GF-D8 (cell line): ENCODE data around the gene ARHGAP26.
"Not testable (repeated sequence)": the region's sequence is repeated elsewhere in the genome, so short reads cannot be mapped to it uniquely, and the experiment has no call there.

Source experiments
- DNase-seq: peaks from one replicate; lab custom pipeline; 2025; lab: John Stamatoyannopoulos, UW

Gene ARHGAP26

DNA sequence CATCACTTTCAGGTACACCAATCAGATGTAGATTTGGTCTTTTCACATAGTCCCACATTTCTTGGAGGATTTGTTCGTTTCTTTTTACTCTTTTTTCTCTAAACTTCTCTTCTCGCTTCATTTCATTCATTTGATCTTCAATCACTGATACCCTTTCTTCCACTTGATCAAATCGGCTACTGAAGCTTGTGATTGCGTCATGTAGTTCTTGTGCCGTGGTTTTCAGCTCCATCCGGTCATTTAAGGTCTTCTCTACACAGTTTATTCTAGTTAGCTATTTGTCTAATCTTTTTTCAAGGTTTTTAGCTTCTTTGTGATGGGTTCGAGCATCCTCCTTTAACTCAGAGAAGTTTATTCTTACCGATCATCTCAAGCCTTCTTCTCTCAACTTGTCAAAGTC, 219.9 kb downstream of the ARHGAP26 start:
- not testable (repeated sequence) for DNase-seq

DNA sequence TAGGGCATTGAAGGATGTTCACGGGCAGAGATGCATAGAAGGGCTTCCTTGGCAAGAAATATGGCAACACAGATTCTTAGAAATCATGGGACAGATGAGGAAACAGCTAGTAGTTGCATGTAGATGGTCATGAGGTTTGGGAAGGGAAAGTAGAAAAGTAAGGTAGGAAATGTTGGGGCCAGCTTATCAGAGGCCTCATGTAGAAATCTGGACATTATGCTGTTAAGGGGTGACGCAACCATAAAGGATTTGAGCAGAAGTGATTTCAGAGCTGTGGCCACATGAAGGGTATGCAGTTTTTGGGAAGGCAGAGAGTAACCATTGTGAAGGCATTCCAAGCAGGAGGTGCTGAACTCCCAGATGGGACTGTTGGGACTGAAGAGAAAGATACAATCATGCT, 224.0 kb downstream of the ARHGAP26 start:
- DNase-seq = peak; percentile 70

DNA sequence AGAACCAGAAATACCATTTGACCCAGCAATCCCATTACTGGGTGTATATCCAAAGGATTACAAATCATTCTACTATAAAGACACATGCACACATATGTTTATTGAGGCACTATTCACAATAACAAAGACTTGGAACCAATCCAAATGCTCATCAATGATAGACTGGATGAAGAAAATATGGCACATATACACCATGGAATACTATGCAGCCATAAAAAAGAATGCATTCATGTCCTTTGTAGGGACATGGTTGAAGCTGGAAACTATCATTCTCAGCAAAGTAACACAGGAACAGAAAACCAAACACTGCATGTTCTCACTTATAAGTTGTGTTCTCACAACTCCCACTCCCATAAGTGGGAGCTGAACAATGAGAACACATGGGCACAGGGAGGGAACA, 225.4 kb downstream of the ARHGAP26 start:
- DNase-seq = not testable (repeated sequence)

DNA sequence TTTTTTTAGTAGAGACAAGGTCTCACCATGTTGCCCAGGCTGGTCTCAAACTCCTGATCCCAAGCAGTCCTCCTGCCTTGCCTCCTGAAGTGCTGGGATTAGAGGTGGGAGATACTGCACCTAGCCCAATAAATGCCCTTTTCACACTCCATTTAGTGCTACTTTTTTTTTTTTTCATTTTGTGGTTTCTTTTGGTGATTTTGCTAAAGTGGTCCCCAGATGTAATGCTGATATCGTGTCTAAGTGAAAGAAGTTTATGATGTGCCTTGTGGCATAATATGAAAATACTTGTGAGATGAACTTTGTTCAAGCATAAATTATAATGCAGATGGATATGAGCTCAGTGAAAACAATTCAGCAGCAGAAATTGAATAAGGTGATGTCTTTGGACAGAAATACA, 227.4 kb downstream of the ARHGAP26 start:
- no peak for DNase-seq

DNA sequence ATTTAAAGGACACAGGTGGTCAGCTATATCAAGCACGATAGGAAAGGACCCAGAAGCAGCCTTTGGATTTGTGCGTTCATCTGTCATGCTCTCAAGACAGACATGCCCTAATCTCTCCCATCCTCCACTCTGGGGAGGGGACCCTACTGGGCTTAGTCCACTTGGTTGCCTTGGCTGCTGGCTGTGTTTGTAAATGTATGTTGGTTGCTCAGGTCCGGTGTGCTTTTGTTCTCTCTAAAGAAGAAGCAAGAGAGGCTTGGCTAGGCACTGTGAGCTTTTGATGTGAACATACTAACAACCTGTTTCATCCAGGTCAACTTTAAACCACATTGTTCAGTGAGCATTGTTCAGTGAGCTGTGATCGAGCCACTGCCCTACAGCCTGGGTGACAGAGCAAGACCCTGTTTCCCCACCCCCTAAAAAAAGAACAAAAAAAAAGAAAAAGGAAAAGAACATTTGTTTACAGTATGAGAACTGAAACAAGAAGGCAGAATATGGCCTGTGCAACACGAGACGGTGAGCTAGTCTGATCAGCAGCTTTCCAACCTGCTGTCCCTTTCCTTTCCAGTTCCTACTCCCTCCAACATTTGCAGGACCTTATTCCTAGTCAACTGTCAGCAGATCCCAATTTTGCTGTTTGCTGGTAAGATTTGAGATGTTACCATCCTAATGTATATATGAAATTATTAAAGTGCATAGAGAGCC, 228.3 kb downstream of the ARHGAP26 start:
- DNase-seq = no peak

DNA sequence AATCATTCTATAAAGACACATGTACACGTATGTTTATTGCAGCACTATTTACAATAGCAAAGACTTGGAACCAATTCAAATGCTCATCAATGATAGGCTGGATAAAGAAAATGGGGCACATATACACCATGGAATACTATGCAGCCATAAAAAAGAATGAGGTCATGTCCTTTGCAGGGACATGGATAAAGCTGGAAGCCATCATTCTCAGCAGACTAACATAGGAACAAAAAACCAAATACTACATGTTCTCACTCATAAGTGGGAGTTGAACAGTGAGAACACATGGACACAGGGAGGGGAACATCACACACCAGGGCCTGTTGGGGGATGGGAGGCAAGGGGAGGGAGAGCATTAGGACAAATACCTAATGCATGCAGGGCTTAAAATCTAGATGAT, 230.4 kb downstream of the ARHGAP26 start:
- not testable (repeated sequence) for DNase-seq

DNA sequence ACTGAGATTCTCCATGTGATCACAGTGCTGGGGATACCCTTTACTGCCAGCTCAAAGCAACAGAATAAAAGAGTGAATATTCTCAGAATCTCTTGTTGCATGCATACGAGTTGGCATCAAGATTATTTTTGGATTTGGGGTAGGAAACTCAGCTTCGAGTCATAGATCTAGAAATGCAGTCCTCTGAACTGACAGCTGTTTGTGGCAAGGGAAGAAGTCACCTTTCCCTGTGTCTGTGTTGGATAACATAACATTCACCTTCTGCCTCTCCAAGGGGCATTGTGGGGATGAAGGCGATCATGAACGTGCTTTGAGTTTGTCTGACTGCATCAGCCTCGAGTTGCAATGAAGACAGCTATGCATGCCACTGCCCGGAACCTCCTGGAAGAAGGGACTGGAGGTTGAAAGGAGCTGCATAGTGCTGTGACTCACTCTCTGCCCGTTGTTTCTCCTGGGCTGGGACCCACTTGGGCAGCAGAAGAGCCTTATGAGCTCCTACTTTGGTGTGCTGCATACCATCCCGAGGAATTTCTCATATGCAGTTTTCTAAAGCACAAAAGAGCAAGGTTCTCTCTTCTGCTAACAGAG, 231.7 kb downstream of the ARHGAP26 start:
- no peak for DNase-seq

DNA sequence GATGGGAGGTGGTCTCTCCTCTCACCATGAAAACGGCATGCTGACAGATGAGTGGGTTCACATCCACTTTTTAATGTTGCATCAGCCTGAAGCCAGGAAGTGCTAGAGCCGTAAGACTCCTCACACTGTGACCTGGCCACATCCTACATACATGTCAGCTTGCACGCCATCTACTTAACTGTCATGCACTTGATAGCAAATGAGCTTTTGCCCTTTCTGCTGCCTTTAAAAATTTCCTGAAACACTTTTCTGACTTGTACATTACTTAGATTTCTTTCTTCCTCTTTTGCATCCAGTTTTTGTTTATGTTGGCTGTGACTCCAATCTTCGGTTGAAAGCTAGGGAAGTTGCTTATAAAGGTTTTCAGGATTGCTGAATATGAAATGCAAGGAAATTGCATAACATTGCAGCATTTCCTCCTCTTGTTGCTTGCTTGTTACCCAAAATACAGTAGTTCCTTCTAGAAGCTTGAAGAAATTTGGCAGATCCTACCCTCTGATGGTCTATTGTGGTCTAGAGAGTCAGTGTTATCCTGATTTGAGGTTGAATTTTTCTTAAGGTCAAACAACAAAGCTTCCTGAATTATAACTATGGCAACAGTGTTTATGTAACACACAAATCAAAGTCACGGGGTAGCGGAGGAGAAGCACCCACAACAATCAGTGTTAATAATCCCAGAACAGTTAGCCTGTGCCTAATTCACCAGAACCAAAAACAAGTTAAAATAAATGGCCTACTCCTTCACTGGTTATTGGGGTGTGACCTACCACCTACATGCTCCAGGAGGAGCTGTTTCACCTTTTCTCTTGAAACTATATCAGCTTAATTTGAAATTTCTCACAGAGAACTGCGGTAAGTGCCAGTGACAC, 232.5 kb downstream of the ARHGAP26 start:
- DNase-seq = peak; percentile 99

DNA sequence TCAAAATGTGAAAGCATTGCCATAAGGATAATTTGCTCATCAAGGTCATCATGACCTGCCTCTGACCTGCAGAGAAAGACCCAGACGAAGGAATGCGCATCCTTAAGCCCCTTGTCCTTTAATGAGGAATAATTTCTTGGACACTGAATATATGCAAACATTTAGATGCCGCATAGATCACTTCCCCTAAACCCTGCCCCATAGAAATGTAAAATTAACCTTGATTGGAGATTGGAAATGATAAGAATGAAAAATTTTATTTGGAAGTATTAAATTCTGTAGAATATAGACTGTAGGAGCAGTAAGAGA, 233.1 kb downstream of the ARHGAP26 start:
- DNase-seq = no peak

DNA sequence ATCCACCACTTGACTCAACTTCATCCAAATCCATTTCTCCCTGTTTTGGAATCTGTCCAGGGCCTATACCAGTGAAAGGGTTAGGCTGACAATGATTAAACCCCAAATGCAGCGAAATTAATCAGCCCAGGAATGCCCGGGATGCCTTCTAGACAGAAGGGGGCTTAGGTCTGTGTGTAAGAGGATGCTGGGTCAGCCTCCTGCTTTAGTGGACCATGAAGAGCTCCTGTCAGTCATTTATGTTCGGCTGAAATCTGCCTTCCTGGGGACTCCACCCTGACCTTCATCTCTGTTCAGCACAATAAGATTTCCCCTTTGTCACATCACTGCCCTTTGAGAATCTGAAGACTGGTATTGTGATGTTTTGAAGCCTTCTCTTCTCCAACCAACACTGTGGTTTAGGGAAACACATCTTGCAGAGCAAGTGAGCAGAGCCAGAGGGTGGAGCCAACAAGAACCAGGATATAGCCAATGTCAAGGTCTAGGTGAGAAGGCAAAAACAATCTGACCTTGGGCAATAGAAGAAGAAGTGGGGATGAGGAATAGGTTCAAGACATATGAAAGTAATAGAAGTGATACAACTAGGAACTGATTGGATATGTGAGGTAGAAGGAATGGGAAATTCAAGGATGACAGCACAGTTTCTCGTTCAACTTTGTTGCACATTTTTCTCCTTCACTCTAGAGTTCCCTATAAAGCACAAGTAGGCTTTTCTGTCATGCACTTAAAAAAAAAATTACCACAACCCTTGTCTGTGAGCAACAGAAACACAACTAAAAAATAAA, 234.4 kb downstream of the ARHGAP26 start:
- DNase-seq = no peak

DNA sequence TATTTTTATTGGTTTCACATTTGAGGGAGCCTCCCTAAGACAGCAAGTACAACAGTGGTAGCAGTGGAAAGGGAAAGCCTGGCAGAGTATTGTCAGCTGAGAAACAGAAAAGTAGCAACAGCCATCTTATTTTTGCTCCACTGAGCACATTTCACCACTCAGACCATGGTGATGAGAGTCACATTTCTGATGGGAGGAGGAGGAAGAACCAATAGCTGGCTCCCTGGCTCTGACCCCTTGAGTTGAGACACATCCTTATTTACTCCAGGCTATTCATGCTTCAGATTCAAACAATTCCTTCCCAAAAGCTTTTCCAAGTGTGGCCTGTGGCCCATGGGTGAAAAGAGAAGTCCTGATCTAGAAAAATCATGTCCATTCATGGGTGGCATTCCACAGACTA, 236.3 kb downstream of the ARHGAP26 start:
- DNase-seq = no peak

DNA sequence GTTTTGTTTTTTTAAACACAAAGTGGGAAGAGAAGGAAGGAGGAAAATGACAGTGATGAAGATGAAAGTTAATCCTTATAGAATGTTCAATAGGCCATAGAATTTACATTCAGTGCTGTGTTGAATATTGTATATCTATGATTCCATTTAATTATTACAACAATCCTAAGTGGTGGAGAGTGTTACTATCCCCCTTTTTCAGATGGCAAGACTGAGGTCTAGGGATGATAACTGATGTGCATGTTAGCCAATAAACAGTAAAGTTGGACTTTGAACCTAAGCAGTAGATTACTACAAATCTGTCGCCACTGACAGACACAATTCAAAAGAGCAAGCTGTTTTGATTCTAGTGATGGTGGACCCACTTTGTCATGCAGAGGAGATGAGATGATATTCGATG, 237.9 kb downstream of the ARHGAP26 start:
- DNase-seq = no peak

DNA sequence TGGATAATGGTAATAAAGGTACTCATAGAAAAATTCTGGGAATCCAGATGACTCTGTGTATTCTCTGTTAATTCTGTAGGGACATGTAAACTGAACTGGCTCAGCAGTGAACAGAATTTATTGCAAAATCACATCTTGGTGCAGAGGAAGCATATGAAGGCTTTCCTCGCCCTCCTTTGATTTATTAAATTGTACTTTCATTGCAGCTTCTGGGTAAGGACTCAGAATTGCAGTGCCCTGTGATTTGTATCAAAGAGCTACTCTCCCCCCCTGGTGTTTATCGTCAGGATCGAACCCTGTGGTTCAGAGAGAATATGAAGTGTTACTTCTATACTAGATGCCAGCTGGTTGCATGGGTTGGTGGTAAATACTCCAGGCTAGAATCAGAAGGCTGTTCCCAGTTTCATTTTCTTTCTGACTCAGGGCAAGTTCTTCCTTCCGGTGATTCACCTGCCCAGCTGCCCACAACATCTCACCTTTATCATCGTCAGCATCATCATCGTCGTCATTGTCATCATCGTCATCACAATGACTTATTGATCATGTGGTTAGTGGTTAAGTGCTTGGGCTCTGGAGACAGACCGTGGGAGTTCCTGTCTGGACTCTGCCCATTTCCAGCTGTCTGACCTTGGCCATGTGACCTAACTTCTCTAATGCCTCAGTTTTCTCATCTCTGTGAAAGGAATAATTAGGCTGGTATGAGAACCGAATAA, 238.8 kb downstream of the ARHGAP26 start:
- DNase-seq = no peak

DNA sequence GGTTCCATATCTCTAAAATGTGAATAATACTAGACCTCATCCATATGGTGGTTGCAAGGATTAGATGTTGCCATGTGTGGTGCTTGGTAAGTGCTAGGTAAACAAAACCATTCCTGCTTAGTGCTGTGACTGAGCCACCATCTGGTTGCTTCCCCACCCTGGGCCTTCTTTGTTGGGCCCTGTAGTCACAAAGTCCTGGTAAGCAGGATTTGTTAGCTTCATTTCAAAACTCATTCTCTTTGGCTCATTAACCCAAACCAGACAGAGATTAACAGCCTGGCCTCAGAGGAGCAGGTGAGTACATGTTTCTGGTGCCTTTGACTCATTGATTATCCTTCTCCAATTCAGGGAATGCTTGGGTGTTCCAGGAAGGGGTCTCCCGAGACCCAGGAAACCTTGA, 240.2 kb downstream of the ARHGAP26 start:
- DNase-seq = no peak

DNA sequence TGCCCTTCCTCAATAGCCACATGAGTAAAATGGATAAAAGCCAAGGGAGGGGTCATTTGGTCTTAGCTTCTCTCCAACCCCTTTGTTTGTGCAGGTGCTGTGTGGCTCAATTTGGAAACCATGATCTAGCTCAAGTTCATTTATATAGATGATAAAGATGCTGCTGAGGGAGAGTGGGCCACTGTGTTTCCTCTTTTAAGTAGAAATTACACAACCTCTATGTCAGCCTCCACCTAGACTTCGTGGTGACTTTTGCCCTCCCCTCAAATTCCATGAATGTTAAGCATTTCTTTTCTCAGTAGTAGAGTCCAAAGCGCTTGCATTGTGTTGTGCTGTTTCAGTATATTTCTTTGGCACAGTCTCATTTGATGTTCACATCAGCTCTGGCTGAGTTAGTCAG, 241.4 kb downstream of the ARHGAP26 start:
- peak; percentile 56 for DNase-seq

DNA sequence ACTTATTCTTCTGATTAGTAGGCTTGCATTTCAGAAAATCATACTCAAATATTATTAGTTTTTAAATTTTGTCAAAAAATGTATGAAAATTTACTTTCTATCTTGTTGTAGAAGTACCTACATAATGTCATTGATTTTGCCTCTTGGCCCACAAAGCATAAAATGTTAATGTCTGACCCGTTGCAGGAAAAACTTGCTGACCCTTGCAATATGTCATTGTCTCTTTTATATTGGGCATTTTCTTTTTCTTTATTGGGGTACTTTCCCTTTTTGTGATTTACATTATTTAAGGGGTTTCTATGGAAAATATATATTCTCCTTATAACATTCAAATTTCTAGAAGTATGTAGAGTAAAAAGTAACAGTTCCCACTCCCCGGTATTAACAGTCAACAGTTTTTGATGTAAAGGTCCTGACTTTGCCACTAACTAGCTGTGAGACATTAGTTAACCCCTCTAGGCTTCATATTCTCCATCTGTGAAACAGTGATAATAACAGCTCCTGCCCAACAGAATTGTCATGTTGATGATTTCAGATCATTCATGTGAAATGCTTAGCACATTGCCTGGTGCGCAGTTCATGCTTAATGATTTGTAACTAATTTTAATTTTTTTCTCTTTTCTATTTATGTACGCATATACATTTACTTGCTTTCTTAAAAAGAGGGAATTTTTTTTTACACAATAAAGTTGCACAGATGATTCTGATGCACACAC, 243.2 kb downstream of the ARHGAP26 start:
- no peak for DNase-seq

DNA sequence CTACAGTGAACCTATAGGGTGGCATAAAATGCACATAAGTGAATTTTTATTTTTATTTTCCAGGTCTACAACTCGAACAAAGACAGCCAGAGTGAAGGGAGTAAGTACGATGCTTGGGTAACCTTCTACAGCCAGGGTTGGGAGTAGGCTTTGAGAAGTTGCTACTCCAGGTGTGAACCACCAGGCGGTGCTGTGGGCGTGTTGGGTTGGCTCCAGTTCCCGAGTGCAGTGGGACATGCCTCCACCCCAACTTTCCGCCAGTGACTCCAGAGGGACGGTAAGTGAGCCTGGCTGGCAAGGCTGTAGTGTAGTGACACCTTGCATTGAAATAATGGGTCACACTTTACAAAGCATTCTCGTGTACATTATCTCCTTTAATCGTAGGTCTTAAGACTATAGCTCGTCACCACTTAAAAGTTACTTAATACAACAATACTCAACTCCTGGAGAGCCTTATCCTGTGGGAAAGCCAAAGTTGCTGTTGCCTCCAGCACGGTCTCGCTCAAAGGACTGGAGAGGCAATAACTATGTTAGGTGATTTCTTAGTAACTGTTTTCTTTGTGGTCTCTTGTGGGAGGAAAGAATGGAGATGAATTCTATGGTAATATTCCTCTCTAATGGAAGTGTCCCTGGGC, 244.0 kb downstream of the ARHGAP26 start:
- no peak for DNase-seq

DNA sequence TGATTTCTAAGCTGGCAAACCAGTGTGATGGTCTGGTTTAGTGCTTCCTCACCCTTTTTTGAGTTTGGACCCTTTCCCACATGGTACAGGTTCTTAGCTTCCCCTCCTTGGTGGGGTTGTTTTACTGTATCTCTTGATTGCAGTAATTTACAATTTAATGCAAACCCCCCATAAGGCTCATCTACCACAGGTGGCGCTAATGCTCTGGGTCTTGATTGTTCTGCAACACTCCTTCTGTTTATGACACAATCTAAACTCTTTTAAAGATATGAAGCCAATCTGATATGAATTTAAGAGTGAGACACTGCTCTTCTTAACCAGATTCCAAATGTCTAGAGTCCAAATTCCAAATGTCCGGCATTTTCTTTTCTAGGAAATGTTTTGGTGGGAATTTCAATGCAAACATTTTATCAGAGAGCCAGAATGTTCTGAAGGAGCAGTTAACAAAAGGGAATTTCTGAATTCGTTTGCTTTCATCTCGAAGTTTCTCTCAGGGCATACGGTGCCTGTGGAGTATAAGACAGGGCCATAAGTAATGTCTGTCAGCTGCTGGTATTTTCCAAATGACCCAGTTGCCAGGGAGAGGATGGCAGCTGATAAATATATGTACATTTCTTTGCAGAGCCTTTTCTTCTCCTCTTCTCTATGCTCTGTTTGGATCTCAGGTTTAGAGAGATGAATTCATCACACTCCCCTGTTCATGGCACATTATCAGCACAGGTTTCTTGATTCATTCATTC, 246.8 kb downstream of the ARHGAP26 start:
- peak; percentile 19 for DNase-seq

DNA sequence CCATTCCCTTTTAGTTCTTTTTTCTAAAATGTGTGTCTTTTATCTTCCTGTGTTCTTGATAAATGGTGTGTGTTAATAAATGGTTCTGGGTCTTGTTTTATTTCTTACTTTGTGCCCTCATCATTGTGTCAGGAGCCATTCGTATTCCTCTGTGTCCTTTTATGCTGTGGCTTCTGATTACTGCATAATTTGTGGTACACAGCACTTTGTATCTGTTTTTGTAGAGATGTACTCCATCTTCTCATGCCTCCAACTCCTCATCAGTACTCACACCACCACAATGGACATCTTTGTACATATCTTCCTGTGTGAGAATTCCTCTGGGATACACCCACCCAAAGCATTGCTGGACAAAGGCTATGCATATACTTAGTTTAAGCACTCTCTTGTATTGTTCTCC, 247.4 kb downstream of the ARHGAP26 start:
- no peak for DNase-seq

DNA sequence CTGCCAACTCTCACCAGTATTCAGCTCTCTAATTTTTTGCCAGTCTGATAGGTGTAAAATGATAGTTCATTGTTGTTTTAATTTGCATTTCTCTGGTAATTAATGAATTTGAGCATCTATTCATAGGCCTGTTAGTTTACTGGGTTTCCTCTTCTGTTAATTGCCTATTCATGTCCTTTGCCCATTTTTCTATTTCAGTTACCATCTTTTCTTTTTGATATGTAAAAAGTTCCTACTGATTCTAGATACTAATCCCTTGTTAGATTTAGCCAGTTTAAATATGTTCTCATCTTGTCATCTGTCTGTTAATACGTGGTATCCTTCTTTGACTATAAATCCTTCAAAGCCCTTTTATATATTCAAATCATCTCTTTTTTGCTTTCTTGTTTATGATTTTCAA, 247.8 kb downstream of the ARHGAP26 start:
- no peak for DNase-seq
